Nephron (organoid): ENCODE results near the gene TNF.

ENCODE experiments used
- H3K27ac Mint-ChIP-seq, 3 experiments: 2 replicates each; pipeline ENCODE4 v1.8.0; 2020; ENCODE audit warnings: mixed read lengths in 3 of 3, mild to moderate bottlenecking in 2 of 3, moderate library complexity in 1 of 3
- H3K27me3 Mint-ChIP-seq: 2 replicates; pipeline ENCODE4 v1.8.0; 2021; ENCODE audit warnings: low read depth, mild to moderate bottlenecking, moderate library complexity, mixed read lengths
- H3K36me3 Mint-ChIP-seq: 2 replicates; pipeline ENCODE4 v1.8.0; 2020; ENCODE audit warnings: low read depth, mixed read lengths
- H3K4me1 Mint-ChIP-seq: 2 replicates; pipeline ENCODE4 v1.8.0; 2020; ENCODE audit warnings: mixed read lengths
- H3K4me3 Mint-ChIP-seq, 3 experiments: 2 replicates each; pipeline ENCODE4 v1.8.0; 2020; ENCODE audit warnings: mild to moderate bottlenecking in 3 of 3, mixed read lengths in 3 of 3, moderate library complexity in 2 of 3
- H3K9me3 Mint-ChIP-seq: 2 replicates; pipeline ENCODE4 v1.8.0; 2020; ENCODE audit warnings: mixed read lengths
- TF ChIP-seq, protein P1 (sequence below), 3 experiments: fragments of 200-600 bp; sonication (generic); IDR thresholded peaks; one replicate each; pipeline ENCODE4 v1.5.0; 2021; ENCODE audit warnings: antibody characterized with exemption in 3 of 3; ENCODE audit not compliant: unreplicated experiment in 3 of 3

TNF gene

DNA sequence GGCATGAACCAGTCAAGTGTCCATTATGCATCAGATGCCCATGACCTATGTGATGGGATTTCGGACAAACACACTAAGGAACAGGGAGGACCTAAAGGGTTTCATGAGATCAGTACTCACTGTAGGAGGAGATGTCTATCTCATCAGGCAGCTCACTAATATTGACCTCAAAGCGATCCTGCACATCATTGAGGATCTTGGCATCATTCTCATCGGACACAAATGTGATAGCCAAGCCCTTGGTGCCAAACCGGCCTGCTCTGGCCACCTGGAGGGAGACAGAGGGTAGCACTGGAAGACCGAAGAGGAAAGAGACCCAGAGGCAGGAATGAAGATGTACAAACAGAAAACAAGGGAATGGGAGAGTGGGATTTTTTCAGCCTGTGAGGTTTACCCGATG, 44.7 kb upstream of the TNF start:
- Mint-ChIP-seq H3K27ac (peak overlapping the region in 1 of 3 experiments; percentile 67), H3K4me1 (peaks cover 12% of the 10 kb centered on the region), H3K4me3 (no peak overlapping the region), H3K27me3 (no peaks in the 10 kb centered on the region), H3K36me3 (peaks cover 63% of the 10 kb centered on the region), H3K9me3 (no peaks in the 10 kb centered on the region)
- TF ChIP-seq, protein P1, sequence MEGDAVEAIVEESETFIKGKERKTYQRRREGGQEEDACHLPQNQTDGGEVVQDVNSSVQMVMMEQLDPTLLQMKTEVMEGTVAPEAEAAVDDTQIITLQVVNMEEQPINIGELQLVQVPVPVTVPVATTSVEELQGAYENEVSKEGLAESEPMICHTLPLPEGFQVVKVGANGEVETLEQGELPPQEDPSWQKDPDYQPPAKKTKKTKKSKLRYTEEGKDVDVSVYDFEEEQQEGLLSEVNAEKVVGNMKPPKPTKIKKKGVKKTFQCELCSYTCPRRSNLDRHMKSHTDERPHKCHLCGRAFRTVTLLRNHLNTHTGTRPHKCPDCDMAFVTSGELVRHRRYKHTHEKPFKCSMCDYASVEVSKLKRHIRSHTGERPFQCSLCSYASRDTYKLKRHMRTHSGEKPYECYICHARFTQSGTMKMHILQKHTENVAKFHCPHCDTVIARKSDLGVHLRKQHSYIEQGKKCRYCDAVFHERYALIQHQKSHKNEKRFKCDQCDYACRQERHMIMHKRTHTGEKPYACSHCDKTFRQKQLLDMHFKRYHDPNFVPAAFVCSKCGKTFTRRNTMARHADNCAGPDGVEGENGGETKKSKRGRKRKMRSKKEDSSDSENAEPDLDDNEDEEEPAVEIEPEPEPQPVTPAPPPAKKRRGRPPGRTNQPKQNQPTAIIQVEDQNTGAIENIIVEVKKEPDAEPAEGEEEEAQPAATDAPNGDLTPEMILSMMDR (IDR thresholded peaks at IDR 0.05; ENCODE audit: unreplicated experiment in 3 of 3): no peak

DNA sequence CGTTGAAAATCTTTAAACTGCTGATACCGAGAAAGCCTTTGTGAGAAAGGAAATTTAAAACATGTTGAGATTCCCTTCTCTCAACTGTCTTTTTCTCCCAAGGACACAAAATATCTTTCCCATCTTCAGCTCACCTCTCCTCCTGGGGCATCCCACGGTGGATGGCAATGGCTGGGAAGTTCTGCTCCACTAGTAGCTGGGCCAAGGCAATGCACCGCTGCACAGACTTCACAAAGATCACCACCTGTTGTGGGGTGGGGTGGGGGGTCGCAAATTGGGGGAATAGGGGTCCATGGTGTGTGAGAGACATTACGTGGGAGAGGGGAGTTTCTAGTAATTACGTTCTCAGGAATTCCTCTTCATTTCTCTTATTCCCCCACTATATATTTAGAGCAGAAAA, 44.2 kb upstream of the TNF start:
- TF ChIP-seq, protein P1 (IDR thresholded peaks at IDR 0.05; ENCODE audit: unreplicated experiment in 3 of 3): no peak
- H3K27me3 Mint-ChIP-seq: no peaks in the 10 kb centered on the region
- peaks cover 68% of the 10 kb centered on the region for H3K36me3 Mint-ChIP-seq
- H3K27ac Mint-ChIP-seq: no peak overlapping the region
- H3K9me3 Mint-ChIP-seq: no peaks in the 10 kb centered on the region
- no peak overlapping the region for H3K4me3 Mint-ChIP-seq
- peaks cover 14% of the 10 kb centered on the region for H3K4me1 Mint-ChIP-seq

- peaks cover 75% of the 10 kb centered on the region for H3K36me3 Mint-ChIP-seq
- no peak overlapping the region for H3K4me3 Mint-ChIP-seq
- TF ChIP-seq, protein P1 (IDR thresholded peaks at IDR 0.05; ENCODE audit: unreplicated experiment in 3 of 3): no peak
- no peaks in the 10 kb centered on the region for H3K9me3 Mint-ChIP-seq
- H3K4me1 Mint-ChIP-seq: peaks cover 19% of the 10 kb centered on the region
- no peaks in the 10 kb centered on the region for H3K27me3 Mint-ChIP-seq
- H3K27ac Mint-ChIP-seq: peak overlapping the region in 1 of 3 experiments; percentile 25
Observed at GRCh38 chr6:31531771-31532643, 43.4 kb upstream of the TNF start.

- Mint-ChIP-seq H3K9me3 (no peaks in the 10 kb centered on the region), H3K27me3 (no peaks in the 10 kb centered on the region), H3K4me3 (no peak overlapping the region), H3K4me1 (peaks cover 23% of the 10 kb centered on the region), H3K36me3 (peaks cover 81% of the 10 kb centered on the region), H3K27ac (peak overlapping the region in 1 of 3 experiments; percentile 25)
- TF ChIP-seq, protein P1 (IDR thresholded peaks at IDR 0.05; ENCODE audit: unreplicated experiment in 3 of 3): no peak
Observed at GRCh38 chr6:31532644-31533454, 42.5 kb upstream of the TNF start.

DNA sequence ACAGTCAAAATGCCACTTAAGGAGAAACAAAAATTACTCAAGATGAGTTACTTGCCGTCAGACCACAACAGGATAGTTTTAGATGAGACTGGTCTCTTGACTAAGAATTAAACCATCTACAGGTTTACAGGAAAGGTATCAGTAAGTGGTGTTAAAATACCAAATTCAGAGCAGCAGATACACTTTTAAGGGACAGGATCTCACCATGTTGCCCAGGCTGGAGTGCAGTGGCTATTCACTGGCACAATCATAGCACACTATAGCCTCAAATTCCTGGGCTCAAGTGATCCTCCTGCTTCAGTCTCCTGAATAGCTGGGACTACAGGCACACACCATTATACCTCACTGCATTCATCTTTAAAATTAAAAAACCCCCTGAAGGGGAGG, 41.9 kb upstream of the TNF start:
- TF ChIP-seq, protein P1 (IDR thresholded peaks at IDR 0.05; ENCODE audit: unreplicated experiment in 3 of 3): no peak
- Mint-ChIP-seq H3K27me3 (no peaks in the 10 kb centered on the region), H3K4me1 (peaks cover 22% of the 10 kb centered on the region), H3K4me3 (no peak overlapping the region), H3K27ac (no peak overlapping the region), H3K9me3 (no peaks in the 10 kb centered on the region), H3K36me3 (peaks cover 81% of the 10 kb centered on the region)
